ENCODE measurements around the gene UFL1. TPM values are rescaled to one million over a fixed set of nuclear protein-coding genes. Genes with fewer than 3 reads are reported as not detected.

The UFL1 gene
- total RNA-seq, 1 donor from 2014 or later, result 33.3 TPM

DNA sequence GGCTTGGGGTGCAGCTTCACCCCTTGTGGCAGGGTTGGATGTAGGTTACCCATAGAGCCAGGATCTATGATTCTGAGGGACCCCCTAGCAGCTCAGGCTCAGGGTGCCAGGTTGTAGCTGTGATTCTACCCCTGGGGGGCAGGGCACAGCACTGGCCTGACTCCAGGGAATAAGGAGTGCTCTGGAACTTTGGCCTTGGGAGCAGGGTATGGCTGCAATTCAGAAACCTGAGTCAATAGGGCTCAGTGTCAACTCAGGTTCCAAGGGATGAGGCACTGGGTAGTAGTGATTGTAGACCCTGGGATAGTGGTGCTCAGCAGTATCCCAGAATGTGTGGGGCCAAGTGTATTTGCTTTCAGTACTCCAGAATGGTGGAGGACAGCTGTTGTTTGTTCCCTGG, 49.9 kb downstream of the UFL1 start:
- DNase-seq (ENCODE audit: low read depth), result no peak

DNA sequence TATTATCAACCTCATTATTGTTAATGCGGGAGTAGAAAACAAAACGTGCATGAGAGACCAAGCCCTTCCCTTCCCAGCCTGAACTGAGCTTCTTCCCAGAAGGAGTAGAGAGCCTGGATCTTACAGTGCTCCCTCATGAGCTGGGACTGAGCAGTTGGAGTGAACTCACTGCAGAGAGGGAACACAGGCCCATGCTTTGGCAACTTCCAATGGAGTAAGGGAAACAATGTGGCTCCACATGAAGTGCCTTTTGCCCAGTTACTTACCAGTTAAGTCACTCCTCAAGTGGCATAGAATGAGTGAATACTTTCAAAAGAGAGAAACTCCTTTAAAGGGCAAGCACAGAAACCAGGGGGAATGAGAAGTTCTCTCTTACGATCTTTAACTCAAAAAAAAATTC, 53.8 kb downstream of the UFL1 start:
- no peak for DNase-seq (ENCODE audit: low read depth)

DNA sequence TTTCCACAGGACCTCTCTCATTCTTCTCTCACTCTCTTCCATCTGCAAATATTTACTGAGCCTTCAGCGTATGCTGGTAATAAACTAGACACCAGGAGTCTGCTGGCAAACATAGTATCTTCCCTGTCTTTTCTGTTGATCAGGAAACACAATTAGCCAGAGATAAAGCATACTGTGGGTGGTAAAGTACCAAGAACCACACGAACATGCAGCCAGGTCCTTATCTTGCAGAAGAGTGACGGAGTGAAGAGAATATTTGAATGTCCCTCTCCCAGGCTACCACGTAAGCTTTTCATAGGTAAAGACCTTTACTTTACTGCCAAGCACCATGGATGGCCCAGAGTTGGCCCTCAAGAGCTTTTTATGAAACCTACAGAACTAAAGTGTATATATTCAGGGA, 54.6 kb downstream of the UFL1 start:
- no peak for DNase-seq (ENCODE audit: low read depth)

DNA sequence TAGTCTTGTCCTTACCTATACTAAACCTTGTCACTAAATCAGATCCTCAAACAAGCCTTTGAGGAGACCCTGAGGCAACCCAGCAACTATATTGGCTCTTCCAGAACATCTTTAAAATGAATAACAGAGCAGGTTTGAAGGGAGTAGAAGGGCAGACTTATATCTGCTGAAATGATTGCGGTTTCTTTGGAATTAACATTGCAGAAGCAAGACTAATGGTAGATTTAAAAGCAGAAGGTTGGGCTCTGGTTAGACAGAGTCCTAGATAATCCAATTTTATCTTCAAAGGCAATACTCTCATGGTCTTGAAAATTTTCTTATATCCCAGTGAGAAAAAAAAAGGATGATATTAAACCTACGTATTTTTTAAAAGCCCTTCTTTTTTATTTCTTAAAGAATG, 60.4 kb downstream of the UFL1 start:
- no peak for DNase-seq (ENCODE audit: low read depth)

DNA sequence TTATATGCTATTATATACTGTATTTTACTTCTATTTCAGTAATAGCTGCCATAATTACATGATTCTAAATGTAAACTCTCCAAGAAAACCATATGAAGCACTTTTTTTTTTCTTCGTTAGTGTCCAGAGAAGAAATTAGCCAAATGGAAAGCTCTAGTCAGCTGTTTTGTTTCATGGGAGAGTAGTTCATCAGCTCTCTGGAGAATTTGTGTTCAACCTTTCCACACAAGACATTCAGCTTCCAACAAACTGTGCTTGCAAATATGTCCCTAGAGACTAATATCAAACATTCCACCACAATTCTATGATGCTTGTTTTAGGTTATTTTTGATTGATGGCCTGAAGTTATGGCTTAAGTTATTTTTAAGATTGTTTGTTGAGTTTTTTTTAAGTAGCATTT, 60.8 kb downstream of the UFL1 start:
- DNase-seq (ENCODE audit: low read depth), result no peak

DNA sequence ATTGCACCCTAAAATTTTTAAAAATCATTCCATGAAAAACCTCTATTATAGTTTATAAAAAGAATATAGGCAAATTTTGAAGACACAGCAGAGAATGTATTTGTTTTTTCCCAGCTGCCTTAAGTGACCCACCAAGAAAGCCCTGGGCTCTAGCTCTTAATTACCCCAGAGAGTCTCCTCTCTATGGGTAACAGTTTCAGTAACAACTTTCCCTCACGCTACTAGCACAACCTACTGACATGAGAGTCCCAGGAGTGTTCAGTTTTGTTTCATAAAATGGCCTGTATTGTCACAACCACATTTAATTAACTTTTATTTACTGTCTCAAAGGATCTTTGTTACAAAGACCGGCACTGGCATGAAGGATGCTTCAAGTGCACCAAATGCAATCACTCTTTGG, 82.8 kb downstream of the UFL1 start:
- DNase-seq (ENCODE audit: low read depth), result no peak

Other genes with a start within 250 kb of the UFL1 start
- gene FHL5, start 41.3 kb downstream of the UFL1 start, total RNA-seq, result not detected in 2 replicates